C4-2B (cell line): Measurements from ENCODE around the gene HOXC6.

Experiments
- CTCF ChIP-seq: fragments of 450-650 bp; conservative IDR thresholded peaks from 2 replicates; pipeline ENCODE4 v1.5.1; 2017; ENCODE audit warnings: mild to moderate bottlenecking
- ZFX ChIP-seq: fragments of 450-650 bp; IDR thresholded peaks from 2 replicates; pipeline ENCODE4 v1.6.1; 2017

- TF ChIP-seq CTCF (no peak), ZFX (no peak)
Measured at GRCh38 chr12:54016478-54016964, 11.7 kb upstream of the HOXC6 start.
